ENCODE measurements around the gene SCO2. TPM values are rescaled to one million over a fixed set of nuclear protein-coding genes. Genes with fewer than 3 reads are reported as not detected.

The SCO2 gene
- polyA plus RNA-seq, 1 donor (not counting 4 experiments of a cell fraction or from before 2014, with no cell fraction given) = 1.9 TPM

GRCh38 chr22:50548040-50548920 lies 22.9 kb upstream of the SCO2 start:
- dilution Hi-C loops (cut with MboI; ENCODE audit: extremely low pct_ligation_motif_present, low sequenced_read_pairs) = no loop called here
- no peak overlapping the region for H3K4me2 ChIP-seq (ENCODE audit: control insufficient read depth, extremely low read depth, insufficient read depth, low read depth, low read length)
- no peaks in the 10 kb centered on the region for H3K9me1 ChIP-seq (ENCODE audit: control insufficient read depth, extremely low read depth, insufficient read depth, low read length)
- no peak for FAIRE-seq
- no peak overlapping the region for H2AFZ ChIP-seq (ENCODE audit: control insufficient read depth, low read length)
- DNase-seq (ENCODE audit: low read depth, low spot score) = no peak
- peaks cover 13% of the 10 kb centered on the region for H3K4me1 ChIP-seq (ENCODE audit: control insufficient read depth, extremely low read depth, insufficient read depth, low read length)
- peaks cover 13% of the 10 kb centered on the region for H3K27me3 ChIP-seq (ENCODE audit: control insufficient read depth, extremely low read depth, insufficient read depth, low read length)
- no peaks in the 10 kb centered on the region for H3K9me3 ChIP-seq (ENCODE audit: control insufficient read depth, low read depth, low read length)
- no peaks in the 10 kb centered on the region for H3K79me2 ChIP-seq (ENCODE audit: control insufficient read depth, insufficient read depth, low read length)
- no peaks in the 10 kb centered on the region for H3K36me3 ChIP-seq (ENCODE audit: control insufficient read depth in 2 of 2, extremely low read depth in 1 of 2, insufficient read depth in 2 of 2, low read length in 2 of 2)
- no peak overlapping the region for H3K9ac ChIP-seq (ENCODE audit: control insufficient read depth, extremely low read depth, insufficient read depth, low read length)
- no peak overlapping the region for H3K4me3 ChIP-seq (ENCODE audit: control insufficient read depth in 2 of 3, extremely low read depth in 1 of 3, insufficient read depth in 2 of 3, low read depth in 1 of 3, low read length in 3 of 3)
- no peak overlapping the region for H3K27ac ChIP-seq (ENCODE audit: control insufficient read depth, insufficient read depth, low read length)
- no peak for TF ChIP-seq EZH2 (IDR thresholded peaks at IDR 0.05; ENCODE audit: low read length)
- TF ChIP-seq, protein P1, sequence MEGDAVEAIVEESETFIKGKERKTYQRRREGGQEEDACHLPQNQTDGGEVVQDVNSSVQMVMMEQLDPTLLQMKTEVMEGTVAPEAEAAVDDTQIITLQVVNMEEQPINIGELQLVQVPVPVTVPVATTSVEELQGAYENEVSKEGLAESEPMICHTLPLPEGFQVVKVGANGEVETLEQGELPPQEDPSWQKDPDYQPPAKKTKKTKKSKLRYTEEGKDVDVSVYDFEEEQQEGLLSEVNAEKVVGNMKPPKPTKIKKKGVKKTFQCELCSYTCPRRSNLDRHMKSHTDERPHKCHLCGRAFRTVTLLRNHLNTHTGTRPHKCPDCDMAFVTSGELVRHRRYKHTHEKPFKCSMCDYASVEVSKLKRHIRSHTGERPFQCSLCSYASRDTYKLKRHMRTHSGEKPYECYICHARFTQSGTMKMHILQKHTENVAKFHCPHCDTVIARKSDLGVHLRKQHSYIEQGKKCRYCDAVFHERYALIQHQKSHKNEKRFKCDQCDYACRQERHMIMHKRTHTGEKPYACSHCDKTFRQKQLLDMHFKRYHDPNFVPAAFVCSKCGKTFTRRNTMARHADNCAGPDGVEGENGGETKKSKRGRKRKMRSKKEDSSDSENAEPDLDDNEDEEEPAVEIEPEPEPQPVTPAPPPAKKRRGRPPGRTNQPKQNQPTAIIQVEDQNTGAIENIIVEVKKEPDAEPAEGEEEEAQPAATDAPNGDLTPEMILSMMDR (optimal IDR thresholded peaks at IDR 0.05 in 1 of 3, IDR thresholded peaks at IDR 0.05 in 1 of 3, conservative IDR thresholded peaks at IDR 0.05 in 1 of 3; ENCODE audit: extremely low read depth in 1 of 3, insufficient read depth in 2 of 3, low read length in 3 of 3) = no peak
- no peaks in the 10 kb centered on the region for H4K20me1 ChIP-seq (ENCODE audit: control insufficient read depth, extremely low read depth, insufficient read depth, low read length)

GRCh38 chr22:50547263-50547985 lies 22.0 kb upstream of the SCO2 start:
- Histone ChIP-seq H3K27ac (ENCODE audit: control insufficient read depth, insufficient read depth, low read length) (no peak overlapping the region), H3K4me3 (ENCODE audit: control insufficient read depth in 2 of 3, extremely low read depth in 1 of 3, insufficient read depth in 2 of 3, low read depth in 1 of 3, low read length in 3 of 3) (no peak overlapping the region), H3K9me3 (ENCODE audit: control insufficient read depth, low read depth, low read length) (no peaks in the 10 kb centered on the region), H3K4me2 (ENCODE audit: control insufficient read depth, extremely low read depth, insufficient read depth, low read depth, low read length) (no peak overlapping the region), H3K4me1 (ENCODE audit: control insufficient read depth, extremely low read depth, insufficient read depth, low read length) (peaks cover 18% of the 10 kb centered on the region), H3K9ac (ENCODE audit: control insufficient read depth, extremely low read depth, insufficient read depth, low read length) (no peak overlapping the region), H3K79me2 (ENCODE audit: control insufficient read depth, insufficient read depth, low read length) (no peaks in the 10 kb centered on the region), H3K9me1 (ENCODE audit: control insufficient read depth, extremely low read depth, insufficient read depth, low read length) (no peaks in the 10 kb centered on the region), H3K36me3 (ENCODE audit: control insufficient read depth in 2 of 2, extremely low read depth in 1 of 2, insufficient read depth in 2 of 2, low read length in 2 of 2) (no peaks in the 10 kb centered on the region), H3K27me3 (ENCODE audit: control insufficient read depth, extremely low read depth, insufficient read depth, low read length) (peaks cover 13% of the 10 kb centered on the region), H4K20me1 (ENCODE audit: control insufficient read depth, extremely low read depth, insufficient read depth, low read length) (no peaks in the 10 kb centered on the region), H2AFZ (ENCODE audit: control insufficient read depth, low read length) (no peak overlapping the region)
- no peak for FAIRE-seq
- no peak for TF ChIP-seq EZH2 (IDR thresholded peaks at IDR 0.05; ENCODE audit: low read length)
- TF ChIP-seq, protein P1 (optimal IDR thresholded peaks at IDR 0.05 in 1 of 3, IDR thresholded peaks at IDR 0.05 in 1 of 3, conservative IDR thresholded peaks at IDR 0.05 in 1 of 3; ENCODE audit: extremely low read depth in 1 of 3, insufficient read depth in 2 of 3, low read length in 3 of 3) = no peak
- DNase-seq (ENCODE audit: low read depth, low spot score) = no peak
- dilution Hi-C loops (cut with MboI; ENCODE audit: extremely low pct_ligation_motif_present, low sequenced_read_pairs) = no loop called here
